Neutrophil (primary cell): ENCODE measurements around the gene EXOC2.

ENCODE experiments used
- H3K27ac ChIP-seq: fragments of 200-600 bp; sonication (generic); 2 replicates; pipeline ENCODE4 v1.5.1; 2016; ENCODE audit warnings: mild to moderate bottlenecking, moderate library complexity
- H3K27me3 ChIP-seq: fragments of 200-600 bp; sonication (generic); 2 replicates; pipeline ENCODE4 v1.6.0; 2016; ENCODE audit warnings: mild to moderate bottlenecking
- H3K36me3 ChIP-seq: fragments of 200-600 bp; sonication (generic); 2 replicates; pipeline ENCODE4 v1.5.1; 2017
- H3K4me1 ChIP-seq, 2 experiments: fragments of 200-600 bp in 1 of 2; sonication (generic) in 1 of 2; 1 replicate in 1 of 2; 2 replicates in 1 of 2; pipeline versions ENCODE4 v1.5.1 to v1.6.1; 2013 to 2016; ENCODE audit warnings: low read depth in 1 of 2, low read length in 1 of 2, mild to moderate bottlenecking in 1 of 2, moderate library complexity in 1 of 2; ENCODE audit not compliant: control insufficient read depth in 1 of 2, insufficient read depth in 1 of 2
- H3K4me3 ChIP-seq, 2 experiments: fragments of 200-600 bp in 1 of 2; sonication (generic) in 1 of 2; 1 replicate in 1 of 2; 2 replicates in 1 of 2; pipeline ENCODE4 v1.5.1; 2013 to 2016; ENCODE audit warnings: low read depth in 1 of 2, low read length in 1 of 2, mild to moderate bottlenecking in 1 of 2, moderate library complexity in 1 of 2
- H3K9me3 ChIP-seq: fragments of 200-600 bp; sonication (generic); 2 replicates; pipeline ENCODE4 v1.5.1; 2016
- TF ChIP-seq, protein P1 (sequence below): fragments of 200-600 bp; sonication (generic); IDR thresholded peaks from 2 replicates; pipeline ENCODE4 v1.5.1; 2016; ENCODE audit warnings: antibody characterized with exemption

The EXOC2 gene

DNA sequence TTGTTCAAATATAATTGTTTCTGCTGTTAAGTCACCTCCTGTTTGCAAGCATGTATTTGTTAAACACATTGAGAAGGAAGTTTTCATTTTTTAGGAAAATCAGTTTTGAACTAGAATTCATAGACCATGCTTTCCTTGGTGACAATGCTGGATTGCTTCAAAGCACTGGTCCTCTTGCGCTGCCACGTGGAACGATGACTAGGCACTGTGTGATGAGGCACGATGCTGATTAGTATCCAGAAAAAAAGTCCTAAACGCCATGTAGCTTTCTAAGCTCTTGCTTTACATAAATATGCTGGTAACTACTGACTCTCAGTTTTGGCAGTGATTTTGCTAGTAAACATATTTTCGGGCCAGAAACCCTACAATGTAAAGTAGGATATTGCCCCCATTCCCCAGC lies 11.1 kb upstream of the EXOC2 start:
- TF ChIP-seq, protein P1, sequence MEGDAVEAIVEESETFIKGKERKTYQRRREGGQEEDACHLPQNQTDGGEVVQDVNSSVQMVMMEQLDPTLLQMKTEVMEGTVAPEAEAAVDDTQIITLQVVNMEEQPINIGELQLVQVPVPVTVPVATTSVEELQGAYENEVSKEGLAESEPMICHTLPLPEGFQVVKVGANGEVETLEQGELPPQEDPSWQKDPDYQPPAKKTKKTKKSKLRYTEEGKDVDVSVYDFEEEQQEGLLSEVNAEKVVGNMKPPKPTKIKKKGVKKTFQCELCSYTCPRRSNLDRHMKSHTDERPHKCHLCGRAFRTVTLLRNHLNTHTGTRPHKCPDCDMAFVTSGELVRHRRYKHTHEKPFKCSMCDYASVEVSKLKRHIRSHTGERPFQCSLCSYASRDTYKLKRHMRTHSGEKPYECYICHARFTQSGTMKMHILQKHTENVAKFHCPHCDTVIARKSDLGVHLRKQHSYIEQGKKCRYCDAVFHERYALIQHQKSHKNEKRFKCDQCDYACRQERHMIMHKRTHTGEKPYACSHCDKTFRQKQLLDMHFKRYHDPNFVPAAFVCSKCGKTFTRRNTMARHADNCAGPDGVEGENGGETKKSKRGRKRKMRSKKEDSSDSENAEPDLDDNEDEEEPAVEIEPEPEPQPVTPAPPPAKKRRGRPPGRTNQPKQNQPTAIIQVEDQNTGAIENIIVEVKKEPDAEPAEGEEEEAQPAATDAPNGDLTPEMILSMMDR = no peak
- no peaks in the 10 kb centered on the region for H3K9me3 ChIP-seq
- no peaks in the 10 kb centered on the region for H3K36me3 ChIP-seq
- H3K27me3 ChIP-seq = peaks cover 92% of the 10 kb centered on the region
- H3K4me1 ChIP-seq = no peaks in the 10 kb centered on the region
- H3K4me3 ChIP-seq = no peak overlapping the region
- H3K27ac ChIP-seq = no peak overlapping the region

- Histone ChIP-seq H3K4me3 (no peak overlapping the region), H3K27ac (no peak overlapping the region), H3K9me3 (no peaks in the 10 kb centered on the region), H3K27me3 (peaks cover 91% of the 10 kb centered on the region), H3K36me3 (no peaks in the 10 kb centered on the region), H3K4me1 (no peaks in the 10 kb centered on the region)
- TF ChIP-seq, protein P1 = no peak
These were observed 10.6 kb upstream of the EXOC2 start for GRCh38 chr6:703552-703951.

DNA sequence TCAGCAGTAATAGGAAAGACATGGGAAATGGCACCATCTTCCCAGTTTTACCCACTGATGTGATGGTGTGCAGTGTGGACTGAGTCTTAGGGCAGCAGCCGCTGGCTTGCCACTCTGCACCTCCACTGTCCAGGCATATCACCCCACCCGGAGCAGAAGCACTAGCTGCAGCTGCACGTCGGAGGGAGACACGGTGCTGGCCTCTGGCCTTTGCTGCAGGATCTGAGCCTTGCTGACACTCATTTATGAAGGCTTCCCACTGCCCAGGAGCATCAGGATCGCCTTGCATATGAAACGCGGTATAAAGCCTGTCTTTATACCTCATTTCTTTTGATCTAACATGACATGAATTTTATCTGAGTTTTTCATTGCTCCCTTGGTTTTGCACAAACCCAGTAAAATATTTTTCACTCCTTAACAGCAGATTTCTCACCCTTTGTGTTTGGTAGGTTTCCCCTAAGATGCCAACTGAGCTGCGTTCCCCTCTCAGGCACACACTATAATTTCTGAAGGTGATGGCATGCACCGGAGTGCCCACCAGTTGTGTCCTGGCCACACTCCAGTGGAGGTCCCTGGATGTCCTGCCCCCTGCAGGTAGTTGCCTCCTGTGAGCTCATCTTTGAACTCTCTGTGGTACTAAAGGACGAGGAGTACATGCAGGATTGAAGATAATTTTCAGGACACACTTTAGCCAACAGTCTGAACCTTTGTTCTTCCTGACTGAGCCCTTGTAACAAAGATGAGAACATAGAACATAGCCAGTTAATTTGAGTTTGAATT lies 9.0 kb upstream of the EXOC2 start:
- no peak overlapping the region for H3K4me3 ChIP-seq
- no peak overlapping the region for H3K27ac ChIP-seq
- H3K9me3 ChIP-seq = no peaks in the 10 kb centered on the region
- TF ChIP-seq, protein P1 = no peak
- no peaks in the 10 kb centered on the region for H3K4me1 ChIP-seq
- H3K27me3 ChIP-seq = peaks cover 74% of the 10 kb centered on the region
- H3K36me3 ChIP-seq = no peaks in the 10 kb centered on the region

GRCh38 chr6:701215-701614 lies 8.3 kb upstream of the EXOC2 start:
- H3K4me3 ChIP-seq = no peak overlapping the region

DNA sequence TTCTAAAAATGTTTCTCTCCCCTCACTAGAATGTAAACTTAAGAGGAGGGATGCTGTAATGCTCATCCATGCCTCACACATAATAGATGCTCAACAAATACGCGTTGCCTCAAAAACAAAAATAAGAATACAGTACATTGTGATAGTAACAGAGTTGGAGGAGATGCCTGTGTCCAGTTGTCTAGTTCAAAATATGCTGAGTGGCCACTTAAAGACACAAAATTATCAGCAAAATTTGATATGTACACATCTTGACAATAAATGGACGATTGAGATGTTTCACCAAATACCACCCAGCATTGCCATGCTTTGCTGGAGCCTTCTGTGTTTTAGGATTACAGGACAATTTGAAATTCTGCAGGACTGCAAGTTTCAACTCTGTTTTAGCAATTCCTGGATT lies 7.6 kb upstream of the EXOC2 start:
- TF ChIP-seq, protein P1 = no peak
- H3K27me3 ChIP-seq = peaks cover 62% of the 10 kb centered on the region
- no peaks in the 10 kb centered on the region for H3K9me3 ChIP-seq
- no peak overlapping the region for H3K27ac ChIP-seq
- no peaks in the 10 kb centered on the region for H3K36me3 ChIP-seq
- no peaks in the 10 kb centered on the region for H3K4me1 ChIP-seq
- no peak overlapping the region for H3K4me3 ChIP-seq

More at GRCh38 chr6:701215-701614, 8.3 kb upstream of the EXOC2 start:
- TF ChIP-seq, protein P1 = no peak
- H3K4me1 ChIP-seq = no peaks in the 10 kb centered on the region
- H3K27me3 ChIP-seq = peaks cover 69% of the 10 kb centered on the region
- H3K27ac ChIP-seq = no peak overlapping the region
- no peaks in the 10 kb centered on the region for H3K9me3 ChIP-seq
- no peaks in the 10 kb centered on the region for H3K36me3 ChIP-seq
